H9 (cell line): ENCODE results near the gene GALR2. TPM values are rescaled to one million over a fixed set of nuclear protein-coding genes. Genes with fewer than 3 reads are reported as not detected.

Source experiments
- DNase-seq: peaks from one replicate; pipeline ENCODE4 v3.0.0-alpha.2; 2017
- H2AFZ ChIP-seq: one replicate; pipeline ENCODE4 v1.6.1; 2013; ENCODE audit warnings: mild to moderate bottlenecking, low read length, control low read depth, moderate library complexity
- H2AK5ac ChIP-seq: 2 replicates; pipeline ENCODE4 v1.6.1; 2013; ENCODE audit warnings: low read length, control low read depth, mixed read lengths; ENCODE audit not compliant: insufficient read length
- H2BK120ac ChIP-seq: one replicate; pipeline ENCODE4 v1.6.1; 2013; ENCODE audit warnings: low read depth, mild to moderate bottlenecking, low read length, control low read depth, inconsistent platforms; ENCODE audit not compliant: poor library complexity, severe bottlenecking
- H2BK12ac ChIP-seq: 2 replicates; pipeline ENCODE4 v1.6.1; 2013; ENCODE audit warnings: low read length, control low read depth, mixed read lengths, low read depth; ENCODE audit not compliant: insufficient read length
- H2BK15ac ChIP-seq: 2 replicates; pipeline ENCODE4 v1.6.1; 2013; ENCODE audit warnings: low read depth, low read length, control low read depth
- H2BK20ac ChIP-seq: one replicate; pipeline ENCODE4 v1.6.1; 2013; ENCODE audit warnings: low read depth, mild to moderate bottlenecking, low read length, control low read depth, inconsistent platforms; ENCODE audit not compliant: poor library complexity, severe bottlenecking
- H2BK5ac ChIP-seq: 2 replicates; pipeline ENCODE4 v1.6.1; 2013; ENCODE audit warnings: low read length, control low read depth, mixed read lengths; ENCODE audit not compliant: insufficient read length
- H3K14ac ChIP-seq: 2 replicates; pipeline ENCODE4 v1.6.1; 2013; ENCODE audit warnings: low read length, control low read depth; ENCODE audit not compliant: insufficient read depth
- H3K18ac ChIP-seq: 2 replicates; pipeline ENCODE4 v1.6.1; 2013; ENCODE audit warnings: low read depth, mild to moderate bottlenecking, mixed read lengths, low read length, control low read depth; ENCODE audit not compliant: insufficient read length
- H3K23ac ChIP-seq: 2 replicates; pipeline ENCODE4 v1.6.1; 2013; ENCODE audit warnings: low read length, control low read depth, mixed read lengths, low read depth; ENCODE audit not compliant: insufficient read length
- H3K23me2 ChIP-seq: 2 replicates; pipeline ENCODE4 v1.6.1; 2013; ENCODE audit warnings: low read depth, mild to moderate bottlenecking, mixed read lengths, low read length, control low read depth; ENCODE audit not compliant: insufficient read length, poor library complexity, severe bottlenecking
- H3K27ac ChIP-seq: 2 replicates; pipeline ENCODE4 v1.5.1; 2013; ENCODE audit warnings: low read length, control low read depth, mixed read lengths, low read depth; ENCODE audit not compliant: insufficient read length
- H3K27me3 ChIP-seq: 2 replicates; pipeline ENCODE4 v1.6.1; 2013; ENCODE audit warnings: low read length, control low read depth, inconsistent platforms; ENCODE audit not compliant: insufficient read depth
- H3K4ac ChIP-seq: 2 replicates; pipeline ENCODE4 v1.6.1; 2013; ENCODE audit warnings: low read depth, mild to moderate bottlenecking, control low read depth, inconsistent platforms, low read length, moderate library complexity
- H3K4me1 ChIP-seq: 2 replicates; pipeline ENCODE4 v1.6.1; 2013; ENCODE audit warnings: low read length, control low read depth, inconsistent platforms; ENCODE audit not compliant: insufficient read depth
- H3K4me2 ChIP-seq: 2 replicates; pipeline ENCODE4 v1.6.1; 2013; ENCODE audit warnings: low read length, control low read depth, mixed read lengths; ENCODE audit not compliant: insufficient read length, insufficient read depth
- H3K56ac ChIP-seq: 2 replicates; pipeline ENCODE4 v1.6.1; 2013; ENCODE audit warnings: low read depth, mild to moderate bottlenecking, mixed read lengths, low read length, control low read depth; ENCODE audit not compliant: insufficient read length
- H3K79me1 ChIP-seq: 2 replicates; pipeline ENCODE4 v1.6.1; 2013; ENCODE audit warnings: low read depth, mild to moderate bottlenecking, moderate library complexity, low read length, control low read depth, inconsistent platforms; ENCODE audit not compliant: insufficient read depth, poor library complexity, severe bottlenecking
- H3K79me2 ChIP-seq: 2 replicates; pipeline ENCODE4 v1.6.1; 2013; ENCODE audit warnings: low read length, control low read depth, inconsistent platforms; ENCODE audit not compliant: insufficient read depth
- H3K9ac ChIP-seq: 2 replicates; pipeline ENCODE4 v1.6.1; 2013; ENCODE audit warnings: low read length, control low read depth, mixed read lengths; ENCODE audit not compliant: insufficient read length; ENCODE audit errors: extremely low read depth
- H3K9me3 ChIP-seq: one replicate; pipeline ENCODE4 v1.6.1; 2013; ENCODE audit warnings: low read depth, low read length, inconsistent platforms; ENCODE audit not compliant: control insufficient read depth
- H3T11ph ChIP-seq: one replicate; pipeline ENCODE4 v1.6.1; 2013; ENCODE audit warnings: mild to moderate bottlenecking, low read length, control low read depth, inconsistent platforms
- H4K20me1 ChIP-seq: one replicate; pipeline ENCODE4 v1.6.1; 2013; ENCODE audit not compliant: control insufficient read depth, insufficient read length, insufficient read depth
- H4K5ac ChIP-seq: 2 replicates; pipeline ENCODE4 v1.6.1; 2013; ENCODE audit warnings: low read depth, mild to moderate bottlenecking, mixed read lengths, low read length, control low read depth; ENCODE audit not compliant: insufficient read length
- H4K8ac ChIP-seq: replicated peaks from 2 replicates; pipeline ENCODE4 v1.6.1; 2013; ENCODE audit warnings: low read length, control low read depth, mixed read lengths, low read depth; ENCODE audit not compliant: insufficient read length
- H4K91ac ChIP-seq: 2 replicates; pipeline ENCODE4 v1.6.1; 2013; ENCODE audit warnings: low read depth, mild to moderate bottlenecking, moderate library complexity, mixed read lengths, low read length, control low read depth; ENCODE audit not compliant: insufficient read length
- H3K27ac Mint-ChIP-seq, 3 experiments: 2 replicates in 2 of 3; 3 replicates in 1 of 3; pipeline ENCODE4 v1.8.0; 2020 to 2021; ENCODE audit warnings: mixed read lengths in 3 of 3, mild to moderate bottlenecking in 1 of 3, moderate library complexity in 1 of 3
- H3K27me3 Mint-ChIP-seq: 2 replicates; pipeline ENCODE4 v1.8.0; 2021; ENCODE audit warnings: low read depth, mild to moderate bottlenecking, moderate library complexity, mixed read lengths
- H3K36me3 Mint-ChIP-seq, 3 experiments: 2 replicates in 2 of 3; 3 replicates in 1 of 3; pipeline ENCODE4 v1.8.0; 2020 to 2021; ENCODE audit warnings: low read depth in 3 of 3, mixed read lengths in 3 of 3; ENCODE audit not compliant: insufficient read depth in 1 of 3
- H3K4me1 Mint-ChIP-seq, 2 experiments: 2 replicates each; pipeline ENCODE4 v1.8.0; 2020; ENCODE audit warnings: mixed read lengths in 2 of 2
- H3K4me3 Mint-ChIP-seq, 2 experiments: 2 replicates in 1 of 2; 3 replicates in 1 of 2; pipeline ENCODE4 v1.8.0; 2020 to 2021; ENCODE audit warnings: mild to moderate bottlenecking in 2 of 2, mixed read lengths in 2 of 2, moderate library complexity in 1 of 2
- H3K9me3 Mint-ChIP-seq, 2 experiments: 2 replicates in 1 of 2; 3 replicates in 1 of 2; pipeline ENCODE4 v1.8.0; 2020; ENCODE audit warnings: mild to moderate bottlenecking in 2 of 2, mixed read lengths in 2 of 2, moderate library complexity in 1 of 2
- WGBS: extraction: QIAGEN DNeasy Blood & Tissue Kit; methylation state at CpG from one replicate; pipeline ENCODE4 v1.1.7; 2013; ENCODE audit warnings: missing lambda C conversion rate, low lambda C conversion rate, mixed read lengths; ENCODE audit not compliant: insufficient read length; ENCODE audit errors: extremely low coverage; 5-methylcytosine and 5-hydroxymethylcytosine counted together
- total RNA-seq: library from RNA; stranded (reverse); gene quantifications from 2 replicates; pipeline ENCODE4 v1.2.1, GENCODE V29; 2021
- TF ChIP-seq, protein P1 (sequence below): fragments of 200-600 bp; sonication (generic); conservative IDR thresholded peaks from 3 replicates; pipeline ENCODE4 v1.8.0; 2021; ENCODE audit warnings: antibody characterized with exemption, mild to moderate bottlenecking

Gene GALR2
- total RNA-seq, 1 experiment from 2014 or later = 0.81 TPM

DNA sequence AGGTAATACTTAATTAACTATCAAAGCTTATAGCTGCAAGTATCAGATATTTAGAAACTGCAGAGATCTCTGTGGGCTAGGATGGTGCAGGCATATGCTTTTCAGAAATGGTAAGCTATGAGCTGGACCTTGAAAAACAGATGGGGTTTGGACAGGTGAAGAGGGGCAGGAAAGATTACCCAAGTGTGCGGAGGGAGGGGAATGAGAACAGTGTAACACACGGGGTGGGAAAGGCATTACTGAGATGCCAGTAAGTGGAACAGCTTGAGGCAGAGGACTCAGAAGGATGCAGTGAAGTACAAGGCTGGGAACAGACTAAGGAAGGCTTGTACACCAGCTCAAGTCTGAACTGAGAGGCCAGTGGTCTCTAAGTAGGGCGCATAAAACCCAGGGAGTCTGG is 25.3 kb upstream of the GALR2 start:
- Histone ChIP-seq H3K27me3 (no peaks in the 10 kb centered on the region), H3K23me2 (no peaks in the 10 kb centered on the region), H3K27ac (no peak overlapping the region), H3K18ac (no peak overlapping the region), H2BK15ac (no peak overlapping the region), H4K8ac (no peak overlapping the region), H3K4me2 (no peak overlapping the region), H3K56ac (no peak overlapping the region), H3K4ac (no peak overlapping the region), H2BK120ac (no peak overlapping the region), H4K91ac (no peak overlapping the region), H4K20me1 (no peaks in the 10 kb centered on the region), H4K5ac (no peak overlapping the region), H3K9me3 (no peaks in the 10 kb centered on the region), H3K79me2 (no peaks in the 10 kb centered on the region), H2BK12ac (no peak overlapping the region), H2AFZ (no peak overlapping the region), H3K79me1 (no peaks in the 10 kb centered on the region), H3K14ac (no peak overlapping the region), H2BK20ac (no peak overlapping the region), H3T11ph (no peak overlapping the region), H2BK5ac (no peak overlapping the region), H2AK5ac (no peak overlapping the region), H3K9ac (no peak overlapping the region), H3K4me1 (no peaks in the 10 kb centered on the region), H3K23ac (no peak overlapping the region)
- peak overlapping the region in 2 of 3 experiments; percentile 13 to 41; a peak in 3 of 7 replicates for H3K27ac Mint-ChIP-seq
- TF ChIP-seq, protein P1, sequence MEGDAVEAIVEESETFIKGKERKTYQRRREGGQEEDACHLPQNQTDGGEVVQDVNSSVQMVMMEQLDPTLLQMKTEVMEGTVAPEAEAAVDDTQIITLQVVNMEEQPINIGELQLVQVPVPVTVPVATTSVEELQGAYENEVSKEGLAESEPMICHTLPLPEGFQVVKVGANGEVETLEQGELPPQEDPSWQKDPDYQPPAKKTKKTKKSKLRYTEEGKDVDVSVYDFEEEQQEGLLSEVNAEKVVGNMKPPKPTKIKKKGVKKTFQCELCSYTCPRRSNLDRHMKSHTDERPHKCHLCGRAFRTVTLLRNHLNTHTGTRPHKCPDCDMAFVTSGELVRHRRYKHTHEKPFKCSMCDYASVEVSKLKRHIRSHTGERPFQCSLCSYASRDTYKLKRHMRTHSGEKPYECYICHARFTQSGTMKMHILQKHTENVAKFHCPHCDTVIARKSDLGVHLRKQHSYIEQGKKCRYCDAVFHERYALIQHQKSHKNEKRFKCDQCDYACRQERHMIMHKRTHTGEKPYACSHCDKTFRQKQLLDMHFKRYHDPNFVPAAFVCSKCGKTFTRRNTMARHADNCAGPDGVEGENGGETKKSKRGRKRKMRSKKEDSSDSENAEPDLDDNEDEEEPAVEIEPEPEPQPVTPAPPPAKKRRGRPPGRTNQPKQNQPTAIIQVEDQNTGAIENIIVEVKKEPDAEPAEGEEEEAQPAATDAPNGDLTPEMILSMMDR = no peak
- no peaks in the 10 kb centered on the region for H3K27me3 Mint-ChIP-seq
- WGBS = no CpG with 5 or more reads among the region's 3 CpGs
- no peak for DNase-seq
- peaks cover 3 to 15% of the 10 kb centered on the region in 2 experiments for H3K4me1 Mint-ChIP-seq
- H3K9me3 Mint-ChIP-seq = no peaks in the 10 kb centered on the region
- H3K4me3 Mint-ChIP-seq = no peak overlapping the region
- peaks cover 48 to 82% (median 77%) of the 10 kb centered on the region in 3 experiments; a peak in 6 of 7 replicates for H3K36me3 Mint-ChIP-seq
